GM20431 (cell line): ENCODE measurements around the gene PTPRG.

Experiments
- in situ Hi-C: fragments of 300-500 bp; cut with MseI, MboI; formaldehyde crosslinking; loops from one replicate; pipeline ENCODE4 v1.15.0; 2020; ENCODE audit warnings: low sequenced_read_pairs; ENCODE audit not compliant: unreplicated experiment

Gene PTPRG

DNA sequence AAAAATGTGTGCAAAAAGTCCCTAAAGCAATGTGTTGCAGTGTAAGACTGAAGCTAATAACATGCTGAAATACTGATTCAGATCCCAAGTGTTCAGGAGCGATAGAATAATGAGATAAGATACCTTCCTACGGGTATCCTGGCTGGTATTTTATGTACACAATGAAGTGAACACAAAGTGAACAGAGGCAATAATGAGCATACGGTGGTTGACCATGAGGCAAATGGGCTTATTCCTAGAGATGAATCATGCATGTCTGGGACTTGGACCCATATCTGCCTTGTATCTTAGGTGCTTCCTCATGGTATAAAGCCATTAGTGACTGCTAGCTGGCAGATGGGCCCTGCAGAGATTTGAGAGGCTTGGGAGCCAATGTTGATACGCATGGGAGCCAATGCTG lies 21.5 kb downstream of the PTPRG start:
- in situ Hi-C loops = no loop called here

DNA sequence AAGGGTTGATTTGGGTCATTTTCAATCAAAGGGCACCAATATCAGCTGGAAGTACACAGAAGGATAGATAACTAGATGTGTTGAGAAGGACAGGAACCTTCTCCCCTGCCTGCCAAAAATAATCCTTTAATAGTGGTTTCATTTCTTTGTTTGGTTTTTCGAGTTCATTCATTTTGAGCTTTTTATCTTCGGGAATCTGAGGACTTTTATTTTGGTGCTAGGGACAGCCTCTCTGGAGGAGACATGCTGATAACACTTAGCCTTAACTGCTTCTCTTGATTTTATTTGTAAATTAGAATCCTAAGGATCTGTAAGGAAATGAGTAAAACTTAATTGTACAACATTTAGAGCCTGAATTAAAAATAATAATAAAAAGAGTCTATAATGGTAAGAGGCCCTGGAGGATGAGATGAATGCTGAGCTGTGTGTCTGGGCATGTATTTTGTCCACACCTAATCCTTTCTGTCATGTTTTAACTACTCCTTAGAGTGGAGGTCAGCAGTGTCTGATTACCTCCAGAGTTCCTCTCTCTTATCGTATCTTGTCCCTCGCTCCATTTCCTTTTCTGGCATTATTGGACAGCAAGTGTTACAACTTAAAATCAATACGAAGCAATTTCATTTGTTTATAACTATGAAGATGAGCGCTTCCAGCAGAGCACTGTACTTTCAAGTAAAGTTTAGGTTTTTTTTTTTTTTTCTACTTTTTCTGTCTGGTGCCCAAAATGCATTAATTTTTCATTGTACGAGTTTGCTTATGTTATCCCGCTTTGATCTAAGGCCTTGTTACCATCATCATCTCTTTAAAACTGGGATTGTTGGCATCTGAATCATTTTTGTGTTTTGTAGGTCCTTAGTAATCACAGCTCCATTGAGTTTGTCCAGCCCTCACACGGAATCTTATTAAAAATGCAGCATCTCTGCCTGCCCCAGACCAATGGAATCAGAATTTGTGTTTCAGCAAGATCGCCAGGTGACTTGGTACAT lies 22.8 kb downstream of the PTPRG start:
- in situ Hi-C loops = no loop called here

- in situ Hi-C loops = no loop called here
These were observed 28.5 kb downstream of the PTPRG start for GRCh38 chr3:61589856-61590255.

DNA sequence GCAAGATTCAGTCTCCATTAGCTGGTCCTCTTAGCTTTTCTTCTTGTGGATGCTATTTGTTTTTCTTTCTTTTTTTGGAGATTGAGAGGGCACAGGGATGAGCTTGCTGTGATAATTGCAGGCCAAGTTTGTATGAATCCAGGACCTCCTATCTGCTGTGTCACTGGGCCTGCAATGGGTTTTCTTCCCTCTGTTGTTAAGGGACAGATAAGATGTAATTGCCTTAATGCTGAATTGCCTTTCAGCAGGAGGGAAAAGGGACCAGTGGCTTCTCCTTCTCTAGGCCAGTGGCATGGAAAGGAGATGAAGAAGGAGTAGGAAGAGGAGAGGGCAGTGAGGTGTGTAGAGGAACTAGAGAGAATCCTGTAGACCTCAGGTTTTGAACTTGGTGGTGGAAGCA lies 29.9 kb downstream of the PTPRG start:
- in situ Hi-C loops = no loop called here

DNA sequence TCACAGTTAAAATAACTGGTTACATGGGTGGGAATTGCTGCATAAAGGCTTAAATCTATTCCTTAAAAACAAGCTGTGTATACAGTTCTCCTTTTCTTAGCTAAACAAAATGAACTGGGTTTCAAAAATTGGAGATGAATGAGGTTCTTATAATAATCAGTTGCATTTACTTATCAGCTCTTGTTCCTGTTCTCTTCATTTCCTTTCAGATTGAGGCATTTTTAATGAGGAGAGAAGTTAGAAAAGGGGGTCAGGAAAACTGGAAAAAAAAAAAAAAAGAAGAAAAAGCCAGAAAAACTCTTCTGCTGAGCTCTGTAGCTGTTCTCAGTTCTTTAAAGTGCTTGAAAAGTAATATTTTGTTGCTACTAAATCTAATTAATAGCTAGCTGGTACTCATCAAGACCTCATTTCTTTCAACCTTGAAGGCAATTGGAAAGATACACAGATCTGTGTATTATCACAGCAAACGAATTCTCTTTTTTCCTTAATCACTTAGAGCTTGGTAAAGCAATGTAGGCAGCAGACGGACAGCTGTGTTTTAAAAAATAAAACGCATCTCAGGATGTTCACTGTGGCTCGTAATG lies 32.2 kb downstream of the PTPRG start:
- in situ Hi-C loops = no loop called here

- in situ Hi-C loops = no loop called here
These were observed 33.0 kb downstream of the PTPRG start for GRCh38 chr3:61594144-61594963.

GRCh38 chr3:61594964-61595285 lies 33.6 kb downstream of the PTPRG start:
- in situ Hi-C loops = no loop called here

DNA sequence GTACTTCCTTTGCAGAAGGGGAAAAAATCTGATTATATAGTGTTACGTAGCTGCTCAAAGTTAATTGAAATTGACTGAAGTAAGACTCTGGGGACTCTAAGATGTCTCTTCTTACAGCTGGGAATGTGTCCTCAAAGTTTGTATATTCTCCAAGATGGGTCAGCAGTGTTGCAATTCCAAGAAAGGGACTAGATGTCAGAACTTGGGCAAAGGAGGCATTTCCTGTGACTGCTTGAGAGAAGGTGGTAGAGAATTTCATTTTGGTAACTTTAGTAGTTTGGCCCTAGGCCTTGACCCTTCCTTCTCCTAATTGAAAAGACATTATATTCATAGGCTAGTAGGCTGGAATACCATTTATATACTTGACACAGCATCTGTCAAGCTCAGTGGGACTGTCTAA lies 33.9 kb downstream of the PTPRG start:
- in situ Hi-C loops = no loop called here

GRCh38 chr3:61595826-61596225 lies 34.5 kb downstream of the PTPRG start:
- in situ Hi-C loops = no loop called here

DNA sequence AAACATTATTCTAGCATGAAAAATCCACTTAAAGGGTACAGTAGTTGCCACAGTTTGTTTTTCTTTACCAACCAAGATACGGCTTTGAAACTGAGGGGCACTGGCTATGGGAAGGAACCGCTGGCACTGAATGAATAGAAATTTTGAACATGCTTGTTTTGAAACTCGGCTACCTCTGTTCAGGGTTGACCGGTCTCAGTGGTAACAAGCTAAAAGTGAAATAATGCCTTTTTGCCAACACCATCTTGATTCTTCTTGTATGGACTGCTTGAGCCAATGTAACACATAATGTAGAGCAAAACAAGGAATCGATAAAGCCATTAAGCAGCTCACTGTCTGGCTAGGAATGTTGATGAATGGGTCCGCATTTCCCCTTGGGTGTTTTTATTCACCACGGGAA lies 36.5 kb downstream of the PTPRG start:
- in situ Hi-C loops = no loop called here

DNA sequence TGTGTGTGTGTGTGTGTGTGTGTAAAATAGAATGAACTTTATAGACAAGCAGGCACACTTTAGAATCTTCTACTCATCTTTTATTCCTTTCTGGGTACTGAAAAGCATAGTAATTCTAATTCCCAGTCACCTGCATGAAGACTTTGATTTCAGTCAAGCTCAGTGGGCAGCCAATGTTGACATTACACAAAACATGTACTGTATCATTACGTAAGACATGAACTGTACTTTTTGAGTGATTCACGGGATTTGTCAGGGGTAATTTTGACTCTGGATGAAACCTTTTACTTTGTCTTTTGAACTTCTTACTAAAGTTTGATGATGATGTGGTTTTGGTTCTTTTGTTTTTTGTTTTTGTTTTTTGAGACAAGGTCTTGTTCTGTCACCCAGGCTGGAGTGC lies 38.8 kb downstream of the PTPRG start:
- in situ Hi-C loops = no loop called here

DNA sequence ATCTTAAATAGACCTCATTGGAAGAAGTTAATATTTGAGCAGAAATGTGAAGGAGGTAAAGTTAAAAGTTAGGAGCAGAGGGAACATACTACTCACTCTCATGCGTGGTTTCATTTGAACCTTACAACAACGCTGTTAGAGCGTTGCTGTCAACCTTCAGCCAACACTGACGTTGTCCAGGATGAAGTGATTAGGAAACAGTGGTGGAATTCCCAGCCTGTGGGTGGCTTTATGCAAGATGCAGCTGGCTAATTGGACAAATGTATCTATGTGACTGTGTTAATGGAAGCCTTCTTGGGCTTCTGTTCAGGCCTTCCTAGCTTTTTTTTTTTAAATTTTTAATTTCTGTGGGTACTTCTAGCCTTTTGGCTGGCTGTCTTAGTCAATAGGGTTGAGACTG lies 40.5 kb downstream of the PTPRG start:
- in situ Hi-C loops = no loop called here

DNA sequence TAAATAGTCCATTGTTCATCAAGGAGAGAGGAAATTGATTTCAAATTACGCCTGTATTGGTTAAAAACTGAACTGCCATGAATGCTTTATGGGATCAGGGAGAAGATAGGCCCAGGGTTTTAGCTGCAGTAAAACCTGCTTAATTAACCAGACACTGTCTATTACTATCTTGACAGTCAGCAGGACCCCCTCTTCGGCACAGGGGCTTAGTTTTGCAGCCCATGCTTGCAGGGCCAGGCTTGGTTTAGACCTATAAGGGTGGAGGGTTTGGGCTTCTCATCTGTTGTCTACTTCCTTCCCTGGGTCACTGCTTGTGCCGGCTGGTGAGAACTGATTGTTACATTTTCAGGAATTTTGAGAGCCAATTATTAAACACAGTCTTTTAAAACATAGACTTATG lies 41.1 kb downstream of the PTPRG start:
- in situ Hi-C loops = no loop called here

GRCh38 chr3:61605589-61606175 lies 44.3 kb downstream of the PTPRG start:
- in situ Hi-C loops = no loop called here

DNA sequence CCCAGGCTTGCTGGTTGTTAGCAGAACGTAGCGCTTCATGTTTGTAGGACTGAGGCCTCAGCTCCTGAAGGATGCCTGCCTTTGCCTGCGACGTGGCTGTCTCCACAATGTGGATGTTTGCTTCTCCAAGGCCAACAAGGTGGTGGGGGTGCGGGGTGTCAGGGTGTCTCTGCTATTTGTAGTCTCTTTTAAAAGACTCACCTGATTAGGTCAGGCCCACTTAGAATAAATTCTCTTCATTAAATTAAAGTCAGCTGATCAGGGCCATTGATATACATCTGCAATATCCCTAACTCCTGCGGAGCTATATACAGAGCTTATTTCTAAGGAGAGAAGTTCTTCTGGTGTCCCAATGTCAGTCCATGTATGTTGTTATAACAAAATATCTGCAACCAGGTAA lies 44.8 kb downstream of the PTPRG start:
- in situ Hi-C loops = no loop called here

GRCh38 chr3:61608072-61608471 lies 46.7 kb downstream of the PTPRG start:
- in situ Hi-C loops = no loop called here

GRCh38 chr3:61608711-61609110 lies 47.3 kb downstream of the PTPRG start:
- in situ Hi-C loops = no loop called here

DNA sequence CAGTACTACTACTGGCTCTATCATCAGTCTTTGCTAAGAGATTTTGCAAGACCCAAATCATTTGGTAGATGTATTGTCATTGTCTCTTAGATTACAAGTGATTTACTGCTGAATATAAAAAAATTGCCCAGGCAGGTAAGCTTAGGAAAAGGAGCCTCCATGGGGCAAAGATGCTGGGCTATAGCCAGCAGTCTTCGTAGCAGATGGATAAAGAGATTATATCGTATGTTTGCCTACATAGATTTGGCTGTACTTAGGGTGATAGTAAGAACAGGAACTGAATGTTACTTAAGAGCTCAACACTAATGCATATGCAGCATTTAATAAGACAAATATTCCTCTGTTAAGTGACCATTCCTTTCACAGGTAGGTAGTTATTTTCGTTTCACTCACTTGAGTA lies 48.9 kb downstream of the PTPRG start:
- in situ Hi-C loops = no loop called here

- in situ Hi-C loops = no loop called here
These were observed 51.1 kb downstream of the PTPRG start for GRCh38 chr3:61612211-61613194.
